OCI-LY7 (cell line): Measurements from ENCODE around the gene SMIM45.

Source experiments
- BruUV-seq: library from RNA; stranded (reverse); fragments of 400-500 nt; replicated peaks from 2 replicates; lab custom pipeline; 2021; lab: Mats Ljungman, UMichigan
- CTCF ChIA-PET: fragments of 300-600 bp; sonication (Branson Sonifier 250); formaldehyde crosslinking; loops from one replicate; lab custom pipeline; 2022; ENCODE audit warnings: antibody characterized with exemption; ENCODE audit not compliant: unreplicated experiment; lab: Charles Lee
- POLR2A ChIA-PET: fragments of 300-600 bp; sonication (Branson Sonifier 250); formaldehyde crosslinking; loops from one replicate; lab custom pipeline; 2022; ENCODE audit warnings: antibody characterized with exemption; lab: Charles Lee
- DNase-seq: peaks from one replicate; pipeline ENCODE4 v3.0.0-alpha.2; 2015; ENCODE audit warnings: low spot score
- H2AFZ ChIP-seq: fragments of 200-600 bp; sonication (generic), shearing (Covaris generic); 2 replicates; pipeline ENCODE4 v1.6.1; 2014; ENCODE audit warnings: mild to moderate bottlenecking, antibody characterized with exemption, low read length, moderate library complexity
- H3K27ac ChIP-seq: fragments of 200-600 bp; sonication (generic); 2 replicates; pipeline ENCODE4 v1.5.1; 2014; ENCODE audit warnings: mixed run types, low read depth, mild to moderate bottlenecking, moderate library complexity, low read length, inconsistent platforms; ENCODE audit not compliant: poor library complexity, severe bottlenecking
- H3K36me3 ChIP-seq: fragments of 200-600 bp; sonication (generic); 2 replicates; pipeline ENCODE4 v1.6.1; 2014; ENCODE audit warnings: mild to moderate bottlenecking, antibody characterized with exemption, low read length, moderate library complexity, mixed read lengths; ENCODE audit not compliant: insufficient read depth
- H3K4me1 ChIP-seq: fragments of 200-600 bp; sonication (generic); 2 replicates; pipeline ENCODE4 v1.5.1; 2014; ENCODE audit warnings: mild to moderate bottlenecking, low read length; ENCODE audit not compliant: insufficient read depth, poor library complexity, severe bottlenecking
- H3K4me2 ChIP-seq: fragments of 200-600 bp; sonication (generic); 2 replicates; pipeline ENCODE4 v1.6.1; 2014; ENCODE audit warnings: mild to moderate bottlenecking, low read length
- H3K4me3 ChIP-seq: fragments of 200-600 bp; sonication (generic); 2 replicates; pipeline ENCODE4 v1.5.1; 2014; ENCODE audit warnings: mild to moderate bottlenecking, low read depth, low read length; ENCODE audit not compliant: poor library complexity, severe bottlenecking
- H3K79me2 ChIP-seq: fragments of 200-600 bp; sonication (generic); 2 replicates; pipeline ENCODE4 v1.6.1; 2016; ENCODE audit warnings: low read depth, mild to moderate bottlenecking, low read length, moderate library complexity, mixed read lengths; ENCODE audit not compliant: insufficient read depth
- H3K9me2 ChIP-seq: fragments of 200-600 bp; sonication (generic); 2 replicates; pipeline ENCODE4 v1.6.1; 2016; ENCODE audit warnings: mild to moderate bottlenecking, low read length, mixed read lengths; ENCODE audit not compliant: insufficient read depth
- H3K9me3 ChIP-seq: fragments of 200-600 bp; sonication (generic); 2 replicates; pipeline ENCODE4 v1.6.1; 2014; ENCODE audit warnings: mild to moderate bottlenecking, mixed run types, low read length, mixed read lengths
- H4K20me1 ChIP-seq: fragments of 200-600 bp; sonication (generic); 2 replicates; pipeline ENCODE4 v1.6.1; 2014; ENCODE audit warnings: mild to moderate bottlenecking, antibody characterized with exemption, low read length, moderate library complexity, mixed read lengths; ENCODE audit not compliant: insufficient read depth
- CTCF ChIP-seq: fragments of 200-600 bp; sonication (generic); conservative IDR thresholded peaks from 2 replicates; pipeline ENCODE4 v1.5.1; 2014; ENCODE audit warnings: mild to moderate bottlenecking, antibody characterized with exemption, low read length, moderate library complexity, mixed read lengths
- EZH2phosphoT487 ChIP-seq: fragments of 200-600 bp; sonication (generic); IDR thresholded peaks from 2 replicates; pipeline ENCODE4 v1.6.1; 2018; ENCODE audit warnings: low read depth, borderline replicate concordance, mild to moderate bottlenecking, mixed run types, antibody characterized with exemption, low read length, moderate library complexity, mixed read lengths
- intact Hi-C: fragments of 100-400 bp; cut with micrococcal nuclease; formaldehyde crosslinking; loops from one replicate; pipeline ENCODE4 v1.10.0; 2022; ENCODE audit not compliant: unreplicated experiment

The SMIM45 gene

DNA sequence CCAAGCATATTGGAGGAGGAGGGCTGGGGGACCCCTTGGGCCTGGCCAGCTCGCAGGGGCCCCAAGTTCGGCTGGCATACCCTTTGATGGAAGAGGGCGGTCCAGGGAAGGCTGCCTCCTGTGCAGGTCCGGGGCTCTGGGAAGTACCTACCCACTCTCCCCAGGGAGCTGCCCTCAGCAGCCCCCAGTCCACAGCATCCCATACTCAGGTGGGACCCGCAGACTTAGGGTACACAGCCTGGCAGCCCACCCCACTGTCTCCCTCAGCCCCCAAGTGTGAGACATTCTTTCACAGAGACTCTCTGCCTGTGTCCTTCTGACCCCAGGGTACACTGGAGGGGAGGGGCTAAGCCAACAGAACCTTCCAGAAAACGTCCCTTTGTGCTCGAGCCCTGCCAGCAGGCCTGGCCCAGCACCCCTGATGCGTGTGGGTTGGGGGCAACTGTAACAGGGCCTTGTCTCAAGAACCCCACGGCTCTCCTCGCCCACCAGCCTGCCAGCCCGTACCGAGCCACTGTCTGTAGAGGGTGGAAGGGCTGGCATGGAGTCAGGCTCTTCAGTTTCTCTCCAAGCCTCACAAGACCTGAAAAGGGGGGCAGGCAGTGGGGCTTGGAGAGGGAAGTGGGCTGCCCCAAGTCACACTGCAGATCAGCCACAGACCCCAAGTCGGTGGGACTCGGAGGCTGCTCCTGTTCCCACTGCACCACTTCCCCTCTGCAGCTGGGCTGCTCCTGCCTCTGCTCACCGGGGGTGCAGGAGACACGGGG, 18.4 kb upstream of the SMIM45 start:
- Histone ChIP-seq H3K4me3 (no peak overlapping the region), H3K36me3 (peaks cover 59% of the 10 kb centered on the region), H3K9me2 (no peaks in the 10 kb centered on the region), H3K27ac (peak overlapping the region; percentile 91), H3K4me1 (peaks cover 96% of the 10 kb centered on the region), H3K4me2 (peak overlapping the region; percentile 57), H2AFZ (no peak overlapping the region), H3K9me3 (no peaks in the 10 kb centered on the region), H3K79me2 (peaks cover 3% of the 10 kb centered on the region; the same call in 1 of the 2 replicates), H4K20me1 (no peaks in the 10 kb centered on the region)
- no peak for TF ChIP-seq CTCF
- TF ChIP-seq EZH2phosphoT487, result no peak
- intact Hi-C loops, result no loop called here
- BruUV-seq, result no TSS peak
- POLR2A ChIA-PET, result interaction anchor here (0.5 to 1.0 kb wide), 2 partner anchors 13 to 16 kb away, joined by 4 read pairs; partner anchors contain the start of gene CENPM
- CTCF ChIA-PET, result no interaction called here
- peak; percentile 46 for DNase-seq

DNA sequence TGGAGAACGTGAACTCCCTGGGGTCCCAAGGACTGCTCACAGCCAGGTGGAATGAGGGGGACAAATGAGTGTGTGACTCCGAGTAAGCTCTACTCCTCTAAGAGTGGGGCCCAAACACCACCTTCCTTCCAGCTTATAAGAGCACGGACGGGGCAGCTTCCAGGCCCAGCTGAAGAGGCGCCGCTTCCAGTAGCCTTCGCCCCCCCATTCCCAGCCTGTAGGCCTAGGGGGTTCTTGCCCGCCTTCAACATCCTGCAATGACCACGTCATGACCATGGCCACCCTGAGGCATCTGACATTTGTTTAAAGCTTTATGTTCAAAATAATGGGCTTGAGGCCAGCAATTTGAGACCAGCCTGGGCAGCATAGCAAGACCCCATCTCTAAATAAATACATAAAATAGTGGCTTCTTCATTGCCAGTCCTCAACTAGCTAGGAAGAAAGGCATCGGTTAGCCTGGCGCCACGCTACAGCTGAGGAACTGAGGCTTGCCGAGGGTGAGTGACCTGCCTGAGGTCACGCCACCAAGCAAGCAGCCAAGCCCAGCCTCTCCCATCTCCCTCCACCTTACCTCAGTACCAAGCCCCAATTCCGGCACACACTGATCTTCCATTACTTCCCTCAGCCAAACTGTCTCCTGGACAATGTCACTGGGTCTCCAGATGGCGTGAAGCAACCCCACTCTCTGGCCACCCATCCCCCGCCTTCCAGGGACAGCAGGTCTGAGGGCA, 17.5 kb upstream of the SMIM45 start:
- peak; percentile 26 for DNase-seq
- Histone ChIP-seq H4K20me1 (no peaks in the 10 kb centered on the region; the same call in 1 of the 2 replicates), H3K9me2 (no peaks in the 10 kb centered on the region), H3K9me3 (no peaks in the 10 kb centered on the region), H3K79me2 (peaks cover 8% of the 10 kb centered on the region), H3K4me1 (peaks cover 96% of the 10 kb centered on the region), H3K4me2 (peak overlapping the region; percentile 57), H3K27ac (peak overlapping the region; percentile 91), H2AFZ (no peak overlapping the region), H3K4me3 (no peak overlapping the region), H3K36me3 (peaks cover 68% of the 10 kb centered on the region)
- TF ChIP-seq EZH2phosphoT487 (no peak), CTCF (no peak)
- intact Hi-C loops, result no loop called here
- ChIA-PET POLR2A (interaction anchor here (0.5 to 1.0 kb wide), 2 partner anchors 12 to 17 kb away, joined by 4 read pairs; partner anchors contain the start of gene CENPM), CTCF (no interaction called here)
- no TSS peak for BruUV-seq
